Activated naive CD4-positive, alpha-beta T cell treated with anti-CD3 and anti-CD28 coated beads for 36 hours (primary cell): ENCODE results near the gene NPPC. TPM values are rescaled to one million over a fixed set of nuclear protein-coding genes. Genes with fewer than 3 reads are reported as not detected.

Experiments used
- CTCF ChIA-PET: fragments of 350-600 bp; sonication (Branson Sonifier 250); formaldehyde crosslinking; loops from one replicate; lab custom pipeline; 2021; ENCODE audit warnings: antibody characterized with exemption; lab: Charles Lee
- DNase-seq: peaks from one replicate; pipeline ENCODE4 v3.0.0-alpha.2; 2020
- H3K27ac Mint-ChIP-seq: one replicate; pipeline ENCODE4 v1.8.0; 2021; ENCODE audit warnings: mild to moderate bottlenecking, mixed read lengths
- H3K27me3 Mint-ChIP-seq: one replicate; pipeline ENCODE4 v1.8.0; 2021; ENCODE audit warnings: low read depth, mixed read lengths
- H3K36me3 Mint-ChIP-seq: one replicate; pipeline ENCODE4 v1.8.0; 2021; ENCODE audit warnings: low read depth, mixed read lengths
- H3K4me1 Mint-ChIP-seq: one replicate; pipeline ENCODE4 v1.8.0; 2021; ENCODE audit warnings: low read depth, mixed read lengths
- H3K4me3 Mint-ChIP-seq: one replicate; pipeline ENCODE4 v1.8.0; 2021; ENCODE audit warnings: mild to moderate bottlenecking, moderate library complexity, mixed read lengths
- H3K9me3 Mint-ChIP-seq: one replicate; pipeline ENCODE4 v1.8.0; 2021; ENCODE audit warnings: mixed read lengths
- intact Hi-C: fragments of 100-400 bp; cut with micrococcal nuclease; formaldehyde crosslinking; loops from one replicate; pipeline ENCODE4 v1.15.1; 2023
- microRNA-seq: library from miRNA; unstranded; fragments of <30 nt; microRNA quantifications from one replicate; pipeline ENCODE4 v1.2.0, GENCODE V29; 2022; ENCODE audit warnings: borderline microRNAs expressed, borderline replicate concordance
- total RNA-seq, 2 experiments: library from RNA; stranded (reverse); gene quantifications; one replicate each; pipeline ENCODE4 v1.2.3, GENCODE V29; 2021

The NPPC gene
- total RNA-seq, 2 experiments from 2014 or later = 0.57 to 1.2 TPM

- H3K36me3 Mint-ChIP-seq = no peaks in the 10 kb centered on the region
- no peak overlapping the region for H3K27ac Mint-ChIP-seq
- H3K4me3 Mint-ChIP-seq = no peak overlapping the region
- no peaks in the 10 kb centered on the region for H3K9me3 Mint-ChIP-seq
- H3K4me1 Mint-ChIP-seq = no peaks in the 10 kb centered on the region
- no peak for DNase-seq
- CTCF ChIA-PET = interaction anchor here (1.2 kb wide), 1 partner anchor 24 kb away, joined by 5 read pairs; no protein-coding TSS in a partner anchor
- H3K27me3 Mint-ChIP-seq = peaks cover 20% of the 10 kb centered on the region
- intact Hi-C loops = no loop called here
These were observed 48.4 kb downstream of the NPPC start for GRCh38 chr2:231877533-231878456.

GRCh38 chr2:231874944-231875343 lies 51.3 kb downstream of the NPPC start:
- no peaks in the 10 kb centered on the region for H3K9me3 Mint-ChIP-seq
- CTCF ChIA-PET = no interaction called here
- no peaks in the 10 kb centered on the region for H3K4me1 Mint-ChIP-seq
- H3K36me3 Mint-ChIP-seq = no peaks in the 10 kb centered on the region
- intact Hi-C loops = no loop called here
- no peak overlapping the region for H3K4me3 Mint-ChIP-seq
- H3K27ac Mint-ChIP-seq = no peak overlapping the region
- peaks cover 23% of the 10 kb centered on the region for H3K27me3 Mint-ChIP-seq
- DNase-seq = no peak

Small RNA genes lying within 50 kb of the gene (microRNA-seq; reads per million reads assigned to microRNA genes)
- gene MIR1471 = not detected

Other genes with a start within 250 kb of the NPPC start
- 1,000 to 10,000 TPM; 2,162 to 2,216 TPM for gene PTMA, start 217.9 kb downstream of the NPPC start, total RNA-seq
- gene PDE6D, start 145.1 kb downstream of the NPPC start, total RNA-seq = 10 to 100 TPM; 25.6 to 27.1 TPM
- 10 to 100 TPM; 47.3 to 52.8 TPM for gene COPS7B, start 140.0 kb downstream of the NPPC start, total RNA-seq
- 10 to 100 TPM; 32.4 to 35.3 TPM for gene DIS3L2, start 35.3 kb upstream of the NPPC start, total RNA-seq